GM18519 (cell line): ENCODE results near the gene MBLAC2.

Source experiments
- ATAC-seq: cut with Tn5 transposase; IDR thresholded peaks from one replicate; pipeline ENCODE4 v1.9.1; 2021; ENCODE audit warnings: mild to moderate bottlenecking, moderate library complexity; ENCODE audit not compliant: unreplicated experiment, low FRiP score

The MBLAC2 gene

GRCh38 chr5:90474235-90475107, at the start of gene MBLAC2, which contains the start of gene POLR3G:
Gene MBLAC2 (minus strand): TSS chr5:90474771. CDS start chr5:90474292, 479 bp downstream.
Gene POLR3G (plus strand): TSS chr5:90474864. CDS start chr5:90485568, 10,704 bp downstream.
- ATAC-seq: peak; percentile 82

DNA sequence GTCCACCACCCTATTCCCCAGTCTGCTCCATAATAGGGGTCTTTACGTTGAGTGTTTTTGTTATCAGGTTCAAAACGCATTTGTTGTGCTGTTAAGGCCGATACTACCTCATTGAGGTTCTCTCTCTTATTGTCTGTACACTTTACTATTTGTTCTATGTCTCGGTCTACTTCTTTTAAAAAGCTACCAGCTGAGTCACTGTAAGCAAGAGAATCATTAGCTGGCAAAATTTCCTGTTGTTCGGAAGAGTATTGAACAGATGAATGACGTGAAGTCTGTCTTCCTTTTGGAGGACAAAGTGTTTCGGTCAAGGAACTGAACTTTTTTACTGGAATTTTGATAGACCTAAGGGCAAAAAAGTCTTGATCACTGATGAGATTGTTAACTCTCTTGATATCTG, 44.5 kb upstream of the MBLAC2 start:
- no peak for ATAC-seq

DNA sequence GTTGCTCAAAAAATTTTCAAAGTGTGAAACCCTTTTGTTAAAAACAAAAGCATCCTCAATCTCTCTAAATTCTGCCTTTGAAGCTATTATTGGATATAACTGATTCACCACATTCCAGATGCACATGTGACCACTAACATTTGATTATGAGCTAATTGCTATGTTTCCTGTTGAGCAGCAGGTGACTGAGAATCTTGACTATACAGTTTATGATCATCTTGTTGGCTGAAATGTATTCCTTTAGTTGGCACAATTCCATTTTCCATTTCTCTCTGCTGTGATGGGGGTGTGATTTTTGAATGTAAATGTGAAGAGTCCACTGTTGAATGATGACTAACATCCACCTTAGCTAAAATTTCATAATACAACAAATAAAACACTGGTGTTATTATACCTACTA, 44.1 kb upstream of the MBLAC2 start:
- ATAC-seq: no peak

- ATAC-seq: no peak
These were observed 39.9 kb upstream of the MBLAC2 start for GRCh38 chr5:90514520-90514919.

DNA sequence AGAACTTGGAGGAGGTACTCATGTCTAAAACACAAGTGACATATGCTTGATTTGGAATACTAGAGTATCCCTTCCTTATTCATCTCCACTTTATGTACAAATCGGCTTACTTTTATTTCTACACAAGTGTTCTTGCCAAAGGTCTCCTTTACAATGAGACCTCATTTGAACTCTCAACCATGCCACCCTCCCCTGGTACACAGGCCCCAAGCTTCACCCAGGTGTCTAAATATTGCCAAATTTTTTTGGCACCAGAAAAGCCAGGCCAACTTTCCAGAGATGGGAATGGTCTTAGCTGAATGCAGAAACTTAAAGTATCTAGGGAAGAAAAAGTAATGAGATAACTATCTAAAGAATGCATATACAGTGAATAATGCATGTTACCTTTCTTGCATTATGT, 35.9 kb upstream of the MBLAC2 start:
- no peak for ATAC-seq

DNA sequence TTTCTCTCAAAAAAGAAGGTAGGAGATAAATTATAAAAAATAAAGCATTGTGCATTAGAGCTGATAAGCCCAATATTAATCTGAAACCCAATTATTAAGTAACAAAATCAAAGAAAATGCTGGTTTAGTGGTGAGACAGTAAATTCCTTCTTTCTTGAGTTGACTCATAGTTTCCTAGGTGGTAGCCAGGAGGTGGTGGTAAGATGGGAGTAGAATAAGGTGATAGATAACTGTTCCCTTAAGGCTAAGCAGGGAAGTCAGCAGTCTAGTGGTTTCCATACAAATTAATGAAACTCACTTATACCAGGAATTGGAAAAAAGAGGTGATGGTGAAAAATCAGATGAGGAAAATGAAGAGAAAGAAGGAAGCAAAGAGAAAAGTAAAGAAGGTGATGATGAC, 31.6 kb upstream of the MBLAC2 start:
- ATAC-seq: no peak

- no peak for ATAC-seq
These were observed 30.2 kb upstream of the MBLAC2 start for GRCh38 chr5:90504743-90505142.

- no peak for ATAC-seq
These were observed 29.0 kb upstream of the MBLAC2 start for GRCh38 chr5:90503596-90503995.

DNA sequence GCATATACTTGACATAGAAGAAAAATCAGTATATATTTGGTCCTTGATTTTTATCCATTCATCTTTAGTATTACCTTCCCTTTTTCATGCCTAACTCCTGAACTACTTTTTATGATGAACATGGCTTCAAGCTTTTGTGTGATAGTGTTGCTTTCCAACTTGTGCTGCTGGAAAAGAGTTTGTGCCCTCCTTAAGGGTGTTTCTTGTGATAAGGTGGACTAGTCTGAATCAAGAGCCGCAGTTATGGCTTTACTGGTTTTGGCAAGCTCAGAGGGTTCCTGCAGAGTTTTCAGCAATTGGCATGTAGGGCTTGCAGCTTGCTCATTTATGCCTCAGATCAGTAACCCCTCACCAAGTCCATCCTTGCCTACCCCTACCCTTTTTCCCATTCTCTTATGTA, 20.6 kb upstream of the MBLAC2 start:
- no peak for ATAC-seq

- ATAC-seq: no peak
These were observed 19.5 kb upstream of the MBLAC2 start for GRCh38 chr5:90494043-90494442.

- ATAC-seq: no peak
These were observed 14.2 kb upstream of the MBLAC2 start for GRCh38 chr5:90488791-90489190.

GRCh38 chr5:90484540-90484939, 10.0 kb upstream of the MBLAC2 start:
- ATAC-seq: no peak

DNA sequence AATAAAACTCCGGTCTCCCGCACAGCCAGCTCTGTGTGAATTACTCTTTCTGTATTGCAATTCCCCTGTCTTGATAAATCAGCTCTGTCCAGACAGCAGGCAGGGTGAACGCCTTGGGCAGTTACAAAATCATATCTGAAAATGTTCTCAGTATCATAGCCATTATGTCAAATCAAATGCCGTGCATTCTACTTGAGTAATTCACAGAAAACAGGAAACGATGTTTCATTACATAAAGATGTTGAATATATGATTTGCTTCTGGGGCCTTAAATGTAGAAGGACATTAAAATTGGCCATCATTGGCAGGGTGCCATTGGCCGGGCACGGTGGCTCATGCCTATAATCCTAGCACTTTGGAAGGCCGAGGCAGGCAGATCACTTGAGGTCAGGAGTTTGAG, 8.6 kb upstream of the MBLAC2 start:
- no peak for ATAC-seq

GRCh38 chr5:90480699-90481098, 6.1 kb upstream of the MBLAC2 start:
- no peak for ATAC-seq

- no peak for ATAC-seq
These were observed 5.2 kb upstream of the MBLAC2 start for GRCh38 chr5:90479611-90480385.

DNA sequence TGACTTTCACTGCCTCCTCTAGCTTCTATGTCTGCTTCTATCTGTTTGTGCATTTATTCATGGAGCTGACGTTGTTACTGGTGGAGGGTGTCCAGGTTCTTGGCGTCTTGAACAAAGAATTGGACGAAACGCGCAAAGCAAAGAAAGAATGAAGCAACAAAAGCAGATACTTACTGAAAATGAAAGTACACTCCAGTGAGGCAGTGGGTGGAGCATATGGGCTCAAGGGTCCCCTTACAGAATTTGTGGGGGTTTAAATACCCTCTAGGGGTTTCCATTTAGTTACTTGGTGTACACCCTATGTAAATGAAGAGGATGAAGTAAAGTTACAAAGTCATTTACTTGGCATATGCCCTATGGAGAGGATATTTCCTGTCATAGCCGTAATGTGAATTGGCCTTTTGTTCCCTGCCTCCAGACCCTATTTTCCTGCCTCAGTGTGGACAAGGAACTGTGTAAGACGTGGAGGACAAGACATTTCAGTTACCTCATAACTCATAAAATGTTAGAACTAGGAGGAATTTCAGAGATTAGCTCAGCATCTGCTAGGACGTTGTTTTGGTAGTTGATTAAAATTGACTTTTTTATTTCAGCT, 3.1 kb upstream of the MBLAC2 start:
- ATAC-seq: no peak

- ATAC-seq: no peak
These were observed 2.5 kb upstream of the MBLAC2 start for GRCh38 chr5:90477073-90477472.

- no peak for ATAC-seq
These were observed 1.8 kb upstream of the MBLAC2 start for GRCh38 chr5:90476391-90476790.

- ATAC-seq: no peak
These were observed 937 bp upstream of the MBLAC2 start for GRCh38 chr5:90475436-90475980.

DNA sequence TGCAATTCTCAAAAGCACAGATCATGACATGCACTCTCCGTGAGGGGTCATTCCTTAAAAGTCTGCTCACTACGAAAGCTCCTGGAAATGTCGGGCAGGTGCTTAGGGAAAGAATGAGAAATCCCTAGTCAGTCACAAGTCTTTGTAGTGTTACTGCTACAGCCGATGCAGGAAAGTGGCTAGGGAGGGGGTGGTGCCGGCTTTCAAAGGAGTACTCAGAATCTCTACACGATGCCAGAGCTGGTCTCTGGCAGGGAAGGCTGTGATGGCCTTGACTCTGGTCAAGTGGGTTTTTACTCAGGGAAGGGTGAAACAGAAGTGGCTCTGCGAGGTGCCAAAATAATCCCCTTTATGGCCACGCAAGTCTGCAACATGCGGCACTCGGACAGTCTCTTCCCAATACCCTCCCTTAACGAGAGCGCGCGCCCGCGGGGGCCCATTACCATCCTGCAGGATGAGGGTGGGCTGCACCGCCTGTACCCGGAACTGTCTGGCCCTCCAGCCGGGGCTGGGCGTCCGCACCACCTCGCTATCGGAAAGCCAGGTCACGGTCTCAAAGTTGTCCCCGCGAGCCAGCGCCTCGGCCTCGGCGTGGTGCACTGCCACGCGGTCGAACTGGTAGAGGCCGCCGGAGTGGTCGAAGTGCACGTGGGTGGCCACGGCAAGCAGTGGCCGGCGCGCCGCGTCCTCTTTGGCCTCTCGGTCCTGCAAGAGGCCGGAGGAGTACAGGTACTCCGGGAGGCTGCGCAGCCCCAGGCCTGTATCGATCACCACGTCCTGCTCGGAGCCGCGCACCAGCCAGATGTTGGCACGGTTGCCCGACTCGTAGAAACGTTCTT, 956 bp downstream of the MBLAC2 start:
- peak; percentile 5 for ATAC-seq
